Measurements from ENCODE around the gene PLEKHA6. TPM values are rescaled to one million over a fixed set of nuclear protein-coding genes. Genes with fewer than 3 reads are reported as not detected.

Gene PLEKHA6
- total RNA-seq, 1 donor from 2014 or later, result 0.07 TPM

DNA sequence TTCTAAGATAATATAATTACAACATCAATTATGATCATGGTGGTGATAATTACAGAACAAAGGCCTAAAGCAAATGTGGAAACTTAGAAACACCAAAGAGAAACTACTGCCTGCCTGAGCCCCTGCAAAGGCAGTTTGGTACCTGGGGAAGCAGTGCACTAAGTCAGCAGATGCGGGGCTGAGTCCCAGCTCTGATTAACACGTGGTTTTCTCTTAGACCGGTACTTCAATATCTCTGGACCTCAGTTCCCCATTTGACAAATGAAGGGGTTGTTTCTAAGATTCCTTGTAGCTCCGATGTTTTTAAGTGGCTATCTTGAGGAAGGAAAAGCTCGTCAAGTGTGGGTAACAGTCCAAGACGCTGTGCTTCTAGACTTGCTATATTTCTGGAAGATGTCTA is 16.7 kb upstream of the PLEKHA6 start:
- Mint-ChIP-seq H3K36me3 (ENCODE audit: low read depth) (peaks cover 1% of the 10 kb centered on the region), H3K27me3 (peaks cover 50% of the 10 kb centered on the region), H3K4me1 (peaks cover 7% of the 10 kb centered on the region), H3K9me3 (no peaks in the 10 kb centered on the region), H3K27ac (no peak overlapping the region), H3K4me3 (no peak overlapping the region)
- intact Hi-C loops (cut with micrococcal nuclease), result no loop called here
- DNase-seq, result no peak

DNA sequence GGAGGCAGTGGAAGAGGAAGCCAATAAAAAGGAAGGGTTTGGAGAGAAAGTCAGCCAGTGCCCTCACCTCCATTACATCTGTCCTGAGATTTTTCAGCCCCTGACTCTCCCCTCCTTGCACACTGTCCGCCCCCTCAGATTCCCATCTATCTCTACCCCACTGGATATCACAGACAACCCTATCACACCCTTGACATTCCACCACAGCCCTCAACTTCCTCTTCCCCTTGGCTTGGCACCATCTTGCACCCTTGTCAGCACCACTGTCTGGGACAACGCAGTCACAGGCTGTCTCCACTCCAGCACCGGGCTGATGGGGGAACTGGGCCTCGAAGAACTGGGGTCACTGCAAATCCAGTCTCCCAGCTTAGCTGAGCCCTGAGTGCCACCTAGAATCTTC is 14.2 kb upstream of the PLEKHA6 start:
- Mint-ChIP-seq H3K36me3 (ENCODE audit: low read depth) (peaks cover 1% of the 10 kb centered on the region), H3K9me3 (no peaks in the 10 kb centered on the region), H3K4me3 (no peak overlapping the region), H3K27me3 (peaks cover 29% of the 10 kb centered on the region), H3K27ac (no peak overlapping the region), H3K4me1 (peaks cover 8% of the 10 kb centered on the region)
- intact Hi-C loops (cut with micrococcal nuclease), result no loop called here
- no peak for DNase-seq

DNA sequence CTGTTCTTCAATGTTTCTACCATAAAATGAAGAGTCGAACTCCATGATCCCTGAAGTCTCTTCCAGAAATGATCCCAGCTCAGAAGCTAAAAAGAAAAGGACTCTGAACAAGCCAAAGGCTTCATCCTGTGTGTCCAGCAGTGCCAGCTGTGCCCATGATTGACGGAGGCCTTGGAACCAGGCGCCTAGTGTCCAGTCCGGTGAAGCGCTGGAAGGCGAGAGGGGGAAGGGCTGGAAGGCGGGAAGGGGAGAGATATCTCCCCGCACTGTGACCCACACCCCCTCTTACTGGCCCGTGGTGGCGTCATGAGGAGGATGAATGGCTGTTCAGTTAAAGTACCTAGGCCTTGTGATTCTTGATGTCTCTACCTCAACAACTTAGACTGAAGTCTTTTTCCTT is 10.4 kb upstream of the PLEKHA6 start:
- H3K27ac Mint-ChIP-seq, result no peak overlapping the region
- no peaks in the 10 kb centered on the region for H3K36me3 Mint-ChIP-seq (ENCODE audit: low read depth)
- intact Hi-C loops (cut with micrococcal nuclease), result no loop called here
- H3K27me3 Mint-ChIP-seq, result peaks cover 10% of the 10 kb centered on the region
- no peak overlapping the region for H3K4me3 Mint-ChIP-seq
- H3K9me3 Mint-ChIP-seq, result no peaks in the 10 kb centered on the region
- H3K4me1 Mint-ChIP-seq, result peaks cover 13% of the 10 kb centered on the region
- DNase-seq, result no peak

DNA sequence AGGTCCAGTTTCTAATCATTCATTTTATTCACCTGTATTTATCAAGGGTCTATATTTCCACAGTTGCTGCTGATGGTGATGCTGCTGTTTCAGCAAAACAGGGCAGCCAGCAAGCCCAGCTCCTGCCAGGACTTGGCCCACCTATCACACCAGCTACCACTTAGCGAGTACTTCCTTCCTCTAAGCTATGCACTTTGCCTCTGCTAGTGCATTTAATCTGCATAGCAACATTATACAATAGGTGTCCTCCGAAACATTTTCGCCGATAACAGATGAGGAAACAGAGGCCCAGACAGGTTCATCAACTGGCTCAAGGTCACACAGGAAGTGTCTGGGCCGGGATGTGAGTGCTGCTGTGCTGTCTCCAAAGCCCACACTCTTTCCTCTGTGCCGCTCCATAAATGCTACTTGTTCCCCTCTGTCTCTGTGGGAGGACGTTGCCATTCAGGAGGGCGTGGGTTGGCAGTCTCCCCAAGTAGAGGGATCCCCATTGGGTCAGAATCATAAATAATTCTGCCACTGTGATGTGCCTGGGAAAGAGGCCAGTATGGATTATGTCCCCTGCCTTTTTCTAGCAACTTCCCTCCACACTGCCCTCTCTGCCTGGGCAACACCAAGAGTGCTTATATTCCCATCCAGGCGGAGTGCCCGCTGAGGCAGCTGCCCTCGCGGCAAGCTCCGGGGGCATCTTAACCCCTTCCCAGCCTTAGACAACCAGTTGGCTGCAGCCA is 9.4 kb upstream of the PLEKHA6 start:
- Mint-ChIP-seq H3K4me3 (no peak overlapping the region), H3K27me3 (peaks cover 10% of the 10 kb centered on the region), H3K36me3 (ENCODE audit: low read depth) (no peaks in the 10 kb centered on the region), H3K9me3 (no peaks in the 10 kb centered on the region), H3K27ac (no peak overlapping the region), H3K4me1 (peaks cover 23% of the 10 kb centered on the region)
- intact Hi-C loops (cut with micrococcal nuclease), result no loop called here
- DNase-seq, result no peak

DNA sequence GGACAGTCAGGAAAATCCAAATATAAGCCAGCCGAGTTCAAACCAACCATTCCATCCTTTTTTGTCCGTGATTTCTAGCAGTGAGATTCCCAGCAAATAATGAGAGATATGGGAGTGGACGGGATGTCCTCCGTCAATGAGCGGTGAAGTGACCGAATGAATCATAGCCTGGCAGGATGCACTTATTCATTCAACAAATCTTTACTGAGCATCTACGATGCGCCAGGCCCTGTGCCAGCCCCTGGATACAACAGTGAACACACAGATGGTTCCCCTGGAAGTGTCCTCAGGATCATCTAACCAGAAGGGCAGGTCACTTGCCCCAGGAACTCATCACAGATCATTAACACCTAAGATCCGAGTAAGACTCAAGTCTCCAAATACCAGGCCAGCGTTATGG is 8.2 kb upstream of the PLEKHA6 start:
- H3K4me3 Mint-ChIP-seq, result no peak overlapping the region
- H3K36me3 Mint-ChIP-seq (ENCODE audit: low read depth), result no peaks in the 10 kb centered on the region
- no peak for DNase-seq
- peaks cover 32% of the 10 kb centered on the region for H3K4me1 Mint-ChIP-seq
- peaks cover 10% of the 10 kb centered on the region for H3K27me3 Mint-ChIP-seq
- H3K9me3 Mint-ChIP-seq, result no peaks in the 10 kb centered on the region
- intact Hi-C loops (cut with micrococcal nuclease), result no loop called here
- H3K27ac Mint-ChIP-seq, result no peak overlapping the region

DNA sequence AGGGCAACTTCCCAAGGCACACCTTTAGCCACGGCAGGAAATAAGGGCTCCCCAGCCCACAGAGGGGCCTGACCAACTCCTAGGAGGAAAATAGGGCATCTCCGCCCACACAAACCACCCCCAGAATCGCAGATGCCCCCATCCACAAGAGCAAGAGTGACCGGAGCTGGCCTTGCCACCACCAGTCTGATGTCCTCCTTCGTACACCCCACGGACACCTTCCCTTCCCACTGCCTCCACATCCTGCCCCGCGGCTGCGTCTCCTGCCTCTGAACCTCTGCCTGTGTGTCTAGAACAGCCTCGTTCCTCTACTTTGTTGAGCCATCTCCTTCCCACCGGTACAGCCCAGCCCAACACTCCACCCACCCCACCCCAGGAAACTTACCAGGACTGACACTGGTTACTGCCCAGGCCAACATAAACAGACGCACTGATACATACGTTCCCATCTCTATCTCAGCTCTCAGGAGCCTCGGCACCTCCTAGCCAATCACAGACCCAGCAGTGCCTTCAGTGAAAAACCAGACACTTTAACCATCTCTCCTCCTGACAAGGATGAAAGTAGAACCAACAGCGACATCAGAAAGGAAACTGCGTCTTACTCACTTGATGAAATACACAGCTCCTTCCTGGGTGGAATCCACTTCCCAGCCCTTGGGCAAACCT is 7.6 kb upstream of the PLEKHA6 start:
- Mint-ChIP-seq H3K36me3 (ENCODE audit: low read depth) (no peaks in the 10 kb centered on the region), H3K9me3 (no peaks in the 10 kb centered on the region), H3K27ac (no peak overlapping the region), H3K27me3 (peaks cover 7% of the 10 kb centered on the region), H3K4me3 (no peak overlapping the region), H3K4me1 (peaks cover 37% of the 10 kb centered on the region)
- intact Hi-C loops (cut with micrococcal nuclease), result no loop called here
- DNase-seq, result no peak

DNA sequence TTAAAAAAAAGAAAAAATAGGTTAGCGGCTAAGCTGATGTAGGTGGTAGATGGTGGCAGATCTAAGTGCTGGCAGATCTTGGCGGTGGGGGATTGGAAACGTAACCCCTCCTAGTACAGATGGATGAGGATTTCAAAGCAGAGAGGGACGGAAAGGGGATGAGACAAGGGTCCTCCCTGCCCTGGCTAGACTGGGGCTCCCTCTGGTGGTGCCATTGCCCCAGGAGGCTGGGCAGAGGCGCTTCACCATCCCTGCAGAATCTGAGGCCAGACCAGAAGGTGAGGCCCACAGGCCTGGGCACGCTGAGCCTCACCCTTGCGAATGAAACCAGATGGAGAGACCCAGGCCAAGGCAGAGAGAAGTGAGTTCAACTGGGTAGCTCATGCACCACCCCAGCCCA is 7.0 kb upstream of the PLEKHA6 start:
- no peaks in the 10 kb centered on the region for H3K9me3 Mint-ChIP-seq
- H3K36me3 Mint-ChIP-seq (ENCODE audit: low read depth), result no peaks in the 10 kb centered on the region
- peak overlapping the region; percentile 40 for H3K27ac Mint-ChIP-seq
- H3K27me3 Mint-ChIP-seq, result peaks cover 2% of the 10 kb centered on the region
- H3K4me3 Mint-ChIP-seq, result no peak overlapping the region
- H3K4me1 Mint-ChIP-seq, result peaks cover 37% of the 10 kb centered on the region
- intact Hi-C loops (cut with micrococcal nuclease), result no loop called here
- no peak for DNase-seq

DNA sequence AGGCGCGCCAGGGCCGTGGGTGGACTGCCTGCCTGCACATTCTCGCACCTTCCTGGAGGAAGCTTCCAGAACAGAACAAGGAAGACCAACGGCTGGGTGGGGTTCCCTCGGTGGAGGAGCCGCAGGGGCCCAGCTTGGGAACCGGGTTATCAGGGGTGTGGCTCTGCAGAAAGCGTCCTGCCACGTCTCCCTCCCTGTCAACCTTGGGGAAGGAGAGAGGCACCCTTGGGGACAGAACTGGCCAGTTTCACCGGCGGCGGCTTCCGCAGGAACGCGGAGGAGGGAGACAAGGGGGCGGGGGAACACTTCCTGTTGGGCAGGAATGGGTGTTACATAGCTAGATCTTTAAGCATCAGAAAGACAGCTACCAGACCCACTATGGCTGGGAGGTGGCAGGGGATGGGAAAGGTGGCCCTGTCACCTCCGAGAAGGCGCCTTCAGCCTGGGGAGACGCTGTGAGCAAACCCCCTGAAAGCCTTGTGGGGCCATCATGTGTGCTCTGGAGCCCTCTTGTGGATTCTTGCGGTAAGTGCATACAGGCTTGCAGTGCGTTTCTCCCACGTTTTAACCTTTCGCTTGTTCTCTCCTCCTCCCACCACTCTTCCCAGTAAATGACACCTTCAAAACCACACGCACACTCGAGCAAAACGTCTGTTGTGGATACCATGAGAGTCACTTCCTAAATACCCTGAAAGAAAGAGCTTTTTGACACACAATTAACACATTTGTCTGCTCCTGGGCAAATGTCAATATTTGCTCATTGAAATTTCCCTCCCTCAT is 3.8 kb upstream of the PLEKHA6 start:
- Mint-ChIP-seq H3K27me3 (peaks cover 5% of the 10 kb centered on the region), H3K4me1 (peaks cover 40% of the 10 kb centered on the region), H3K36me3 (ENCODE audit: low read depth) (no peaks in the 10 kb centered on the region), H3K4me3 (peak overlapping the region; percentile 73), H3K27ac (peak overlapping the region; percentile 85), H3K9me3 (no peaks in the 10 kb centered on the region)
- intact Hi-C loops (cut with micrococcal nuclease), result loop anchor here (1.0 to 5.0 kb wide), 10 partner anchors 35 to 502 kb away; partner anchors contain the start of gene SNRPE
- DNase-seq, result peak; percentile 91

DNA sequence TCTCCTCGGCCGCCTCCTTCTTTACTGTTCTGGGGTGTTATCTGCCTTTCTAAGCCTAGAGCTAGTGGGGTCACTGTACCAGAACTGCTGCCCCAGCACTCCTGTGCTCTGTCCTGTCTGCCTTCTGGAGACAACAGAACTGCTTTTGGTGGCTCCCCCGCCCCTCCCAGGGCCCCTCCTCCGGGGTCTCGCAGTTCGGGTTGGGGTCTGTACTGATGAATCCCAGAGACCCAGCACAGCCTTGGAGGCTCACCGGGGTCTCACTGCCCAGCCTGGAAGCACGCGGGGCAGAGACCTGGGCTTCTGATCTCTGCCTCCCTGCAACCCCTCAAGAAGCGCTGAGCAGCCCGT is 3.2 kb upstream of the PLEKHA6 start:
- Mint-ChIP-seq H3K27me3 (peaks cover 5% of the 10 kb centered on the region), H3K4me3 (peak overlapping the region; percentile 73), H3K9me3 (no peaks in the 10 kb centered on the region), H3K36me3 (ENCODE audit: low read depth) (no peaks in the 10 kb centered on the region), H3K27ac (peak overlapping the region; percentile 85), H3K4me1 (peaks cover 38% of the 10 kb centered on the region)
- intact Hi-C loops (cut with micrococcal nuclease), result loop anchor here (1.0 to 5.0 kb wide), 10 partner anchors 35 to 502 kb away; partner anchors contain the start of gene SNRPE
- DNase-seq, result no peak

DNA sequence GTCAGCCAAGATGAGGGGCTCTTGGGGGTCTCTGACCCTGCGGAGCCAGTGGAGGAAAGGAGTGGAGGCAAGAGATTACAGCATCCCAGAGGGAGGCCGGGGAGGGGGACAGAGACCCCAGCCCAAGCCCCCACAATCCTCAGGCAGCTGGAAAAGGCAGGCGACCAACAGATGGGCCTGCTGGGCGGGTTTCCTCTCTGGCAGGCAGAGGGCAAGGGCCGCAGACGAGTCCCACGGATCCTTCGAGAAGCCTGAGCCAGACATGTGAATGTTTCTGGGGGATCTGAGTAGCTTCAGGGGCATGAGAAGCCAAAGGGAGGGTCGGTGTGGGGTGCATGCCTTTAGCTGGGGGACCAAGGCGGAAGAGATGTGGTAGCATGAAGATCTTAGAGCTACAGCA is 2.1 kb upstream of the PLEKHA6 start:
- Mint-ChIP-seq H3K4me3 (no peak overlapping the region), H3K27ac (peak overlapping the region; percentile 34), H3K4me1 (peaks cover 36% of the 10 kb centered on the region), H3K9me3 (no peaks in the 10 kb centered on the region), H3K27me3 (peaks cover 11% of the 10 kb centered on the region), H3K36me3 (ENCODE audit: low read depth) (no peaks in the 10 kb centered on the region)
- intact Hi-C loops (cut with micrococcal nuclease), result loop anchor here (2.0 to 5.0 kb wide), 3 partner anchors 59 to 155 kb away; no protein-coding TSS in a partner anchor
- no peak for DNase-seq

DNA sequence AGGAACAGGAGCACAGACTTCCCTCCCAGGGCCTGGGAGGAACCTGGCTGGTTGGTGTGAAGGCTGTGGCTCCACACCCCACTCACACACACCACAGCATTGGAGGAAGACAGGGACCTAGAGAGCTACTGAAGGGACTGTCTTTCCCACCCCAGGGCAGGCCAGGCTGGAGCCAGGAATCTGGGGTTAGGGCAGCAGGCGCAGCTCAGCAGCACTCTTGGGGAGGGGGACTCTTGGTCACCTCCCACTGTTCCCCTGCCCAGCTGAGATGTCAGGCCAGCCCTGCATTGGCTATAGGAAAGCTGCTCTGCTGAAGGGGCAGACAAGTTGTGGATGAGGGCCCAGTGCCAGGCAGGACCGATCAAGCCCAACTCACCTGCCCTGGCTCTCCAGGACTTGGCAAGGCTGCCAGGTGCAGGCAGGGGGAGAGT is 1.6 kb upstream of the PLEKHA6 start:
- Mint-ChIP-seq H3K27me3 (peaks cover 11% of the 10 kb centered on the region), H3K36me3 (ENCODE audit: low read depth) (no peaks in the 10 kb centered on the region), H3K4me3 (no peak overlapping the region), H3K4me1 (peaks cover 36% of the 10 kb centered on the region), H3K9me3 (no peaks in the 10 kb centered on the region), H3K27ac (peak overlapping the region; percentile 34)
- intact Hi-C loops (cut with micrococcal nuclease), result loop anchor here (5.0 kb wide), 2 partner anchors 59 to 141 kb away; no protein-coding TSS in a partner anchor
- DNase-seq, result no peak

DNA sequence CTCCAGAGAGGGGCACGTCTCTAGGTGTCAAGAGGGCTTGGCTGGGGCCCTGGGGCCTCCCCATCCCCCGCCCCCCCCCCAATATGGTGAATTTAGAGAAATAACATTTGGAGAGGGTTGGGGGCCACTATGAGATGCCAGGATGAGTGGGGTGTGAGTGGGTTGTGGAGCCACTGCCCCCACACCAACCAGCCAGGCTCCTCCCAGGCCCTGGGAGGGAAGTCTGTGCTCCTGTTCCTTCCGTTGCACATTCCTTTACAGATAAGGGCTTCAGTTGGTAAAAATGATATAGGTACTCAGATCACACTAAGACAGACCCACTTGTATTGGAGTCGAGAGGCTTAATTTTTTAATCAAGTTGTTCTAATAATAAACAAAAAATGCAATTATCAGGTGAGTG is 585 bp upstream of the PLEKHA6 start:
- no peak overlapping the region for H3K4me3 Mint-ChIP-seq
- intact Hi-C loops (cut with micrococcal nuclease), result loop anchor here (5.0 kb wide), 2 partner anchors 58 to 142 kb away; no protein-coding TSS in a partner anchor
- H3K4me1 Mint-ChIP-seq, result peaks cover 30% of the 10 kb centered on the region
- no peaks in the 10 kb centered on the region for H3K9me3 Mint-ChIP-seq
- DNase-seq, result no peak
- no peaks in the 10 kb centered on the region for H3K36me3 Mint-ChIP-seq (ENCODE audit: low read depth)
- H3K27me3 Mint-ChIP-seq, result peaks cover 11% of the 10 kb centered on the region
- no peak overlapping the region for H3K27ac Mint-ChIP-seq

DNA sequence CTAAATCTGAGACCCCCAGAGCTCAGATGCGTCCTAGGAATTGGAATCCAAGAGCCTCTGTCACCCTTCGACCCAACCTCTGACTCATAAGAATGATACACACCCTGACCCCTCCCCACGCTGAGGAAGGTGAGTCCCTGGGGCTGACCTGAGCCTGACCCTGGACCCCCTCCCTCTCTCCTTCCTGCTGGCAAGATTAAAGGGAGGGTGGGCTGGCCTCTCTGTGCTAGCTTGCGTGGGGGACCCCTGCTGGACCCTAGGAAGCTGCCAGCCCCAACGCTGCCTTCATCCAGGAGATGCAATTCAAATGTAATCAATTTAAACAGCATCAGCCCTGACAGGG is 627 bp downstream of the PLEKHA6 start:
- Mint-ChIP-seq H3K4me3 (no peak overlapping the region), H3K36me3 (ENCODE audit: low read depth) (no peaks in the 10 kb centered on the region), H3K27me3 (peaks cover 11% of the 10 kb centered on the region), H3K4me1 (peaks cover 19% of the 10 kb centered on the region), H3K27ac (no peak overlapping the region), H3K9me3 (no peaks in the 10 kb centered on the region)
- intact Hi-C loops (cut with micrococcal nuclease), result no loop called here
- DNase-seq, result no peak

DNA sequence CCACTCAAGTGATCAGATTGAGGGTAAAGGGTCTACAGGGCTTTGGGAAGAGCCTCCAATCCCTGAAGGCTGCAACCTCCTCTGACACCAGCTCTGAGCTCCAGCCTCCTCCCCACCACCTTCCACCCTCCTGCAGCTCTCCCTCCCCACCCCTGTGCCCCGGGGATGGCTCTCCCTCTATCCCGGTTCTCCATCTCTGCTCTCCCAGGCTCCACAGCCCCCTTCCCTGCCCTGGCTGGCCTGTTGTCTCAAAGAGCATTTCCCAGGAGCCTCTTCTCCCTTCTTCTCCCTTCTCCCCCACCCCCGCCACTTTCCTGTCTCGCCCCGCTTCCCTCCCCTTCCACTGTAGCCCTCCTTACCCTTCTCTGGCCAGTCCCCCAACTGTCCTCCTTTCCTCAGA is 1.1 kb downstream of the PLEKHA6 start:
- no peak overlapping the region for H3K4me3 Mint-ChIP-seq
- H3K9me3 Mint-ChIP-seq, result no peaks in the 10 kb centered on the region
- intact Hi-C loops (cut with micrococcal nuclease), result no loop called here
- peaks cover 11% of the 10 kb centered on the region for H3K27me3 Mint-ChIP-seq
- H3K4me1 Mint-ChIP-seq, result peaks cover 14% of the 10 kb centered on the region
- no peak for DNase-seq
- H3K36me3 Mint-ChIP-seq (ENCODE audit: low read depth), result no peaks in the 10 kb centered on the region
- H3K27ac Mint-ChIP-seq, result no peak overlapping the region
